GM19023 (cell line): ENCODE measurements around the gene DCTN2.
A peak's percentile ranks its signal among the peaks of the same experiment; 100 is the strongest.
"Not testable (repeated sequence)": the region's sequence is repeated elsewhere in the genome, so short reads cannot be mapped to it uniquely, and the experiment has no call there.

Experiments
- ATAC-seq: cut with Tn5 transposase; IDR thresholded peaks from one replicate; pipeline ENCODE4 v1.9.1; 2021; ENCODE audit warnings: mild to moderate bottlenecking, moderate library complexity; ENCODE audit not compliant: unreplicated experiment

The DCTN2 gene

DNA sequence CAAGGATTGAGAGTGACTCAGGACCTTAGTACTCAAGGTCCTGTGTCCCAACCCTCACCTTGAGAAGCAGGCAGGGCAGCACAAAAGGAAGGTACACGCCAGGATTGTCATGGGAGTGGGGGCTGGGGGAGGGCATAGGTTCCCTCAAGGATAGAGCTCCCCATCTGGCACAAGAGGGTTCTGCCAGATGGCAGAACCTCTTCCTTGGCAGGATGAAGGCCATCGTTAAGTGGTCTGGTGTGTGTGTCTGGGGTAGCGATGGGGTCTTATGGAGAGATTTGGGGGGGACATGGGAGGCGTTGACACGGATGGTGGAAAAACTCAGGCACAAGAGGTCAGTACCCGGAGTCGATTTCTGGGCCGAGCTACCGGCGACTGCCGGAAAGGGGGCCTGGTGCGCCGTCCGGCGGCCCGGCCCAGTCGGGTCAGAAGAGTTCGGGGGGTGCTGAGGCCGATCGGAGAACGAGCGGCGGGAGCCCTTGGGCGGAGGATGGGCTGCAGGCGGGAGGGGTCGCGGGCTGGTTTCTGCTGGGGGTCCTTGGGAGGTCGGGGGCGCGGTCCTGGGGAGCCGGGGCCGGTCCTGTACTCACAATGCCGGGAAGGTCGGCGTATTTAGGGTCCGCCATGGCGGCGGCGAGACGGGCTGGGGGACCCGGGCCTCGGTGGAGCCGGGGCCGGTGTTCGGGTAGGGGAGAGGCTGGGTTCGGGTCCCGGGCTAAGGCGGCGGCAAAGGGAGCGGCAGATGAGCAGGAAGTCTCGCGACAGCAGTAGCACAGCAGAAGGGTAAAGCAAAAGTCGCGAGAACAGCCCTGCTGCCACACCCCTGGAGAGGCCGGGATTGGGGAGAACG lies at the start of gene DCTN2:
DCTN2 (minus strand) TSS at position 755 of the 850 bp plus-strand sequence; CDS start at position 626, 129 bp downstream.
- ATAC-seq, result peak; percentile 99

DNA sequence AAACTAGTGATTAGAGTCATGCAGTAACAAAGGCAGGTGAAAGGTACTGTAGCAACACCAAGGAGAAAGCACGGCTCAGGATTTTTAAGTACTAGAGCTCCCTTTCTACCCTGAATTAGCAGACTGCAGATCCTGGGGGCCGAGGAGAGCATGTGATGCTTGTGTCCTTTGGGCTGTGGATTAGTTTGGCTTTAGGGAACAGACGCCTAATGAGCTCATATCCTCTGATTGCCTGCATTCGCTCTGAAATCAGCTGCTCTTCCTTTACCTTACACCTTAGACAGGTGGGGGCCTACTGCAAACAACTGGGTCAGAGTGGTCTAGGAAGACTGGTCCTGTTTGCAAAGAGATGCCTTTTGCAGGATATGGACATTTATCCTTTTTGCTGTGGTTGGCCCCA lies 46.2 kb upstream of the DCTN2 start:
- no peak for ATAC-seq

DNA sequence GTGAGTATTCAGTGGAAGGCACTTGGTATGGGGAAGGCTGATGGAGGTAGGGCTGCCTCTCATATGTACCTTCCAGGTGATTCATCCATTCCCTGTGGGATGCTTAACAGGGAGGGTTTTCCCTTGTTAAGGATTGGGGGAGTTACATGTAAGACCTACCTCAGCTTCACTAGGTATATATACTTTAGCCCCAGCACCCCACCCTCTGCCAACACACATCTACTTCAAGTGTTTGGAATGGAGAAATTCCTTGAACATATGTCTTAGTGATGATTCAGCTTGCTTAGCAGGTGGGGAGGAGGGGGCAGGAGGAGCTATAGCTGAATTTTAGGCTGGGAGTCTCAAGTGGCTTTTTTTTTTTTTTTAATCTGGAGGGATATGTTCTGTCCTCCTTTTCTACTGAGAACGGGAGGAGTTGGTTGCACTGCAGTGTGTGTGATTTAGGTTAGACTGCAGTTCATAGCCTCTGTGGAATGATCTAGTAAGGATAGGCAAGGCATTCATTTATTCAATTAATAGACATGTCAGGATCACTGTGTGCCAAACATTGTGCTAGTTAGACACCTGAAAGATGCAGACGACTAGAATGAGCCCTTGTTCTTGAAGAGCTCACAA lies 45.7 kb upstream of the DCTN2 start:
- no peak for ATAC-seq

DNA sequence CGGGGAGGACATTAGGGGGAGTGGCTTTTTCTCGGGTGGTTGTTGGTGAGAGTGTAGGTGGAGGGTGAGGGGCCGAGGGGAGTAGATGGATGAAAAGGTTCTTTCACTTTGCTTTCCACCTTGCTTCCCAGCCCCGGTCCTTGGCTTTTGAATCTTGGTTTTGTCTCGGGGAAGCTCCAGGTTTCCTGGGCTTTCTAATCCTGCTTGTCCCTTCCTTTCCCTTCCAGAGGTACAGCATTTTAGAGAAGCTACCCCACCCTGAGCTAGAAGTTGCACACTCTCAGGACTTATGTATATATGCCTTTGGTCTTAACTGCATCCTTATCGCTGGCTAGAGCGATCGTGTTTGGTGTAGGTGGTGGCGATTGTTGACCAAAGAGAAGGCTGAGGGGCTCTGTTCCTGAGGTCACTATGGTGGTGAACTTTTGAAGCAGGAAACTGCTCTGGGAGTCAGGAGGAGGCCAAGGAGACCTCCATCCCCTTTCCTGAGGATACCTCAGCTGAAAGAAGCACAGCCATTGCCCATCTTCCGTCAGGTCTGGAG lies 44.9 kb upstream of the DCTN2 start:
- no peak for ATAC-seq

DNA sequence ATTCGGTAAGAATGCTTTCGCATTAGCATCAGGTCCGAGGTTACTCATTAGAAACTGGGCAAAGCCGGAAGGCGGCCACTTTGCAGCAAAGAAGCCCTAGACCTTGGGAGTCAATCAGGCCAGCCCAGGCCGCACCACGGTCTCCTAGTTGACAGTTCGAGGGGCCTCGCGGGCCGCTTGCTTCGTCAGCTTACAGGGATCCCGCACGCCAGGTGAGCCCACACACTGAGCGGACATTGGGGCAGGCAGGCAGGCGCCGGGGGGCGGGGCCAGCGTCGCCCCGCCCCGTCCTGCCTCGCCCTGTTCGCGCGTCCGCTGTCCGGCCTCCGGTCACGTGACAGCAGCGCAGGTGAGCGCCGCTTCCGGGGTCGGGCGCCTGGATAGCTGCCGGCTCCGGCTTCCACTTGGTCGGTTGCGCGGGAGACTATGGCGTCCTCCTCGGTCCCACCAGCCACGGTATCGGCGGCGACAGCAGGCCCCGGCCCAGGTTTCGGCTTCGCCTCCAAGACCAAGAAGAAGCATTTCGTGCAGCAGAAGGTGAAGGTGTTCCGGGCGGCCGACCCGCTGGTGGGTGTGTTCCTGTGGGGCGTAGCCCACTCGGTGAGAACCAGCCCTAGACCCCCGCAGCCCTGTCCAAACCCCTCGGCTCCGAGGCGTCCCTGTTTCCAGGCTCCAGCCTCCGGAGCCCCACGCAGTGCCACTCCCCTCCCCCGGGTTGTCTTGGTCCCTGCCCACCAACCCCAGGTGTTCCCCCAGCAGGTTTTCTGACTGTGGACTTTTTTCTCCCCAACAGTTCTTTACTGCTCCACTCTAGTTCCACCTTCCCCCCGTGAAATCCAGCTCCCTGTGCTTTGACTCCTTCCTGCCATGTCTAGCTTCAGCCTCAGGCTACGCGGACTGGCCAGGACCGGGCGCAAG lies 44.1 kb upstream of the DCTN2 start, which contains the start of gene PIP4K2C:
PIP4K2C (plus strand) TSS at position 329 of the 918 bp plus-strand sequence; CDS start at position 427, 98 bp downstream.
- ATAC-seq, result peak; percentile 97

DNA sequence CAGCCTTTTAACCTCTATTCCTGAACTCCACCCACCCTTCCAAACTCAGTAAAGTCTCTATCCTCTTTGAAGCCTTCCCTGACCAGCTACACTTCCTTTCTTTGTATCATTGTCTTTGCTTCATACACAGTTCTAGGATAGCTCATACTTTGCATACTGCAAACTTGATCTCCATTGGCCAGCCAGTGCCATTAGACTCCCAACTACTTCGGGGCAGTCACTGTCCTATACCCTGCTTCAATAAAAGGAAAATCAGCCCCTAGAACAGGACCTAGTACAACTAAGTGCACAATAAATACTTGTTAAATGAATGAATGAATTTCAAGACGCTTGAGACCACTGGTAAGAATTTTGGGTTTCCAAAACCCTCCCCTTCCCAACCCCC lies 43.5 kb upstream of the DCTN2 start:
- ATAC-seq, result no peak

DNA sequence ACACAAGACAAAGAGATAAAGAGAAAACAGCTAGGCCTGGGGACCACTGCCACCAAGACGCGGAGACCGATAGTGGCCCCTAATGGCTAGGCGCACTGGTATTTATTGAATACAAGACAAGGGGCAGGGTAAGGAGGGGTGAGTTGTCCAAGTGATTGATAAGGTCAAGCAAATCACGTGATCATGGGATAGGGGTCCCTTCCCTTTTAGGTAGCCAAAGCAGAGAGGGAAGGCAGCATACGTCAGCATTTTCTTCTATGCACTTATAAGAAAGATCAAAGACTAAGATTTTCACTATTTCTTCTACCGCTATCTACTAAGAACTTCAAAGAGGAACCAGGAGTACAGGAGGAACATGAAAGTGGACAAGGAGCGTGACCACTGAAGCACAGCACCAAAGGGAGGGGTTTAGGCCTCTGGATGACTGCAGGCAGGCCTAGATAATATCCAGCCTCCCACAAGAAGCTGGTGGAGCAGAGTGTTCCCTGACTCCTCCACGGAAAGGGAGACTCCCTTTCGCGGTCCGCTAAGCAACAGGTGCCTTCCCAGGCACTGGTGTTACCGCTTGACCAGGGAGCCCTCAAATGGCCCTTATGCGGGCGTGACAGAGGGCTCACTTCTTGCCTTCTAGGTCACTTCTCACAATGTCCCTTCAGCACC lies 42.1 kb upstream of the DCTN2 start:
- ATAC-seq, result not testable (repeated sequence)

DNA sequence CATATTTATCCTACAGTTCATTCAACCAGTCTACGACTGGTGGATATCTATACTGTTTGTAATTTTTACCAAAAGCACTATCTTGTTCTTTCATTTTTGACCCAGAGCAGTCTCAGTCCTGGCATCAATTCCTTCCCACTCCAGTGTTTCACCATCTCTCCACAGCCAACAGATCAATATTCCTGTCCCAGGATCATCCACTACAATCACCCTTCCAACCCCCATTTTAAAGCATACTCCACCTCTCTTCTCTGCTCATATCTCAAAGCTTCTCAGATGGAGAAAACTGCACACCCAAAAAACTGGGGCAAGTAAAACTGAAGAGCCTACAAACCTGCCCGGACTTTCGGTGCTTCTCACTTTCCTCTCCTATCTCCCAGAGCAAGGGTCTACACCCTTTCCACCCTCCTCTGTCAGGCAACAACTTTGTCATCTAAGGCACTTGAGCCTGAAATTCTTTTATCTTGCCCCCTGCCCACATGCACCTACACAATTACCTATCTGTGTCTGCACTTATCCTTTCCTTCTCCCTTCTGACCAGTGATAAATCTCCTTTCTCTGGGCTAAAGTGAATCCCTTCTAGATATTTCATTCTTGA lies 39.9 kb upstream of the DCTN2 start:
- no peak for ATAC-seq

DNA sequence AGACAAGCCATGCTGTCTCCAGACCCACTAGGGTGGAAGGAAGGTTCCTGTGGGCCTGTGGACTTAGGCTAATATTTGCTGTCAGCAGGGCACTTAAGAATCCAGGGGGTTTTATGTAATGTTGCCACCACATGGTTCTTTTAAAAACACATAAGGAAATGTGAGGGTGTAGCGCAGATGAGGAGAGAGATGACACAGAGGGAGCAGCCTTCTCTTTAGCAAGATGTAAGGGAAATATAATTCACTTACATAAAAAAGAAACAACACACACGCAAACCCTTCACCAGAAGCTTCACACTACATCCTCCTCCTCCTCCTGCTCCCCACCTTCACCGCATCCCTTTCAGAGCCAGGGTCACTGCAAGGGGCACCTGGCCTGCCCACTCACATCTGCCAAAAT lies 39.1 kb upstream of the DCTN2 start:
- ATAC-seq, result no peak

DNA sequence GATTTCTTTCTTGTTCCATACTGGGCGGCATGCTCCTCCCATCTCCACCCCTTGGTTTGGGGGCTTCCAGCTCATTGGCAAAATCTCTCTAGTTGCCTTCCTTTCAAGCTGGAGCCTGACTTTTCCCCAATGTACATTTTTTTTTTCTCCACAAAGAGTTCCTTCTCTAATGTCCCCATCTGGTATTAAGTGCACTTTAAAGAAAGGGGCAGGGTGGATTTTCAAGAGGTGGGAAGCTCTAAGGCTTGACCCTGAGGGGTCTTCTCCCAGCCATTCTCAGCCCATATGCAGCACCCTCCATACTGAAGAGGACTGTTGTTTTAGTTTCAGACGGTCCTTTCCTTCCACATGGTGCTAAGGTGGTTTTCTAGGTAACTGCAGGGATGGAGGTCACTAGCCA lies 38.2 kb upstream of the DCTN2 start:
- ATAC-seq, result no peak

DNA sequence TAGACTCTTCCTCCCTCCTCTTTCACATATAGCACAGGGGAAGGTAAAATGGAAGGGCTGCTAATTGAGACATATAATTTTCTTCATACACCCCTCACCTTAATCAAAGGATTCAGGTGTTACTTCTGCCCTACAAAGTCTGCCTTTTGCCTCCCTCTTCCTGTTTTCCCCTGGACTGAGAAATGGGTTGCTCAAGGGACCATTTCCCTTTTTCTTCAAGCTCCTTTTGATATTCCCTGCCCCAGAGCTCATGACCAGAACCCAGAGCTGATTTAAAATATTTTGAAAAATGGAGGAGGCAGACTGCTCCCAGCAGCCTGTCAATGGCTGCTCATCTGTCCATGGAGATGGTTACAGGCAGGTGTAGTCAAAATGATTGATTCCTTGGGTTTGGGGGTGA lies 37.7 kb upstream of the DCTN2 start:
- ATAC-seq, result no peak

DNA sequence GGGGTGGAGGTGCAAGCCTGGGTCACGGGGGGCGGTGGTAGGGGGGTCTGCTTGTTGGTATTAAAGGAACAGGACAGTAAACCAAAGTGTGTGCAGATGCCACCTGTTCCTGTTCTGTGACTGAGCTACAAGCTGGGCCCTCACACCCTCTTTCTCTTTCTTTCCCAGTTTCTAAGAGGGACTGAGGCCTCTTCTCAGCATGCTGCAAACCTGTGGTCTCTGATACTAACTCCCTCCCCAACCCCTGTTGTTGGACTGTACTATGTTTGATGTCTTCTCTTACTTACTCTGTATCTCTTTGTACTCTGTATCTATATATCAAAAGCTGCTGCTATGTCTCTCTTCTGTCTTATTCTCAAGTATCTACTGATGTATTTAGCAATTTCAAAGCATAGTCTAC lies 37.1 kb upstream of the DCTN2 start:
- no peak for ATAC-seq

DNA sequence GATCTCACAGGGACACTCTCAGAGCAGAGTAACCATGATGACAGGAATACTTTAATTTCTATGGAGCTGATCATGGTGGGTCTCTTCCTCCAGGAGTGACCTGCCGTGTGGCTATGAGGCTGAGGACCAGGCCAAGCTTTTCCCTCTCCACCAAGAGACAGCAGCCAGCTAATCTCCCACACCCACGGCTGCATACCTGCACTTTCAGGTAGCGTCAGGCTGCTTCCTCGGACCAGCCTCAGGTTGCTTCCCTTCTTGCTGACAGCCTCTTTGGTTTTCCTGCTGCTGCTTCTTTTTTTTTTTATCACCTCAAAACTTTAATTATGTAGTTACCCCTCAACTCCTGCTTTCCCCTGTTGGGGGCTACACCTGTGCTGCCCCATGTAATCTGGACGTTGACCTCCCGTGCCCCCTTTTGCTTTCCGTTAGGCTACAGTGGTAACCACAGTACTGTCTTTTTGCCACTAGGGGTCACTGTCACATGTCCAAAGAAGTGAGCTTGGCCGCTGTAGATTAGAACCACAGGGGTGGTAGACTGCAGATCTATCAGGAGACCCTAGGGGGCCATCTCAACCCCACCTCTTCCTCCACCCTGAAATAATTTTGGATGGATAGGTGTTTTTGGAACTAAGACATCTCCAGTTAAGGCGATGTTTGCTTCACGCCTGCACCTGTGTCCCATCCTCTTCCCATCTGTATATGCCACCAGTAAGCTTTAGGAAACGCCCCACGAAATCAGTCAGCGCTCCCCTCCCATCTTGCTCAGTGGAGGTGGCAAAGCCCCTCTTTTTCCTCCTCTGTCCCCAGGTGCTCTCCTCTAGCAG lies 36.2 kb upstream of the DCTN2 start:
- peak; percentile 96 for ATAC-seq

DNA sequence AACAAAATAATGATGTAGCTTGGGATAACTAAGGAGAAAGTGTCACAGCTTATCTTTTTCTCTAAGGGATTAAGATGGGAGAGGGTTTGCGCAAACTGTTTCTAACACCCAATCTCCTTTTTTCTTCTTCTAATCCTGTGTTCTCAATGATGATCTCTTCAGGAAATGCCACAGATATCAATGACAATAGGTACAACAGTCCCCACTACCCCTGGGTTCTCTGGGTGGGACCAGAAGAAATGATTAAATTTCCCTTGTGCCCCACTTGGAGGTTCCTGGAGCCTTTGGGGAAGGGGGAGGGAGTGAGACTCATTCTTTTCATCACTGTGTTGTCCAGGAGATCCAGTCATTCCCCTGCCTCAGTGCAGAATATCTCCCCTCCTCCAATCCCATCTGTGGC lies 35.4 kb upstream of the DCTN2 start:
- ATAC-seq, result no peak

DNA sequence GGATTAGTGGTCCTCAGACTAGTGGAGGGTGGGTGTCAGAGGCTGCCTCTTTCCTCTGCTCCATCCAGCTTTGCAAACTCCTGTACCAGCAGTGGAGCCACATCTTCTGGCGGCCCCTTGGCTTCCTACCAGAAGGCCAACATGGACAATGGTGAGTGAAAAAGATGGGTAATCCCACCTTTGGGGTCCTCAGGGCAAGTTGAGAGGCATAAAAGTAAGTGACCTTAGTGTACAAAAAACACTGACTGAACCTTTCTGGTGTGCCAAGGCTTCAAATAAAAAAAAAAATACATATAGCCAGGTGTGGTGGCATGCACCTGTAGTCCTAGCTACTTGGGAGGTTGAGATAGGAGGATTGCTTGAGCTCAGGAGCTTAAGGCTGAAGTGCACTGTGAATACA lies 34.8 kb upstream of the DCTN2 start:
- ATAC-seq, result no peak

DNA sequence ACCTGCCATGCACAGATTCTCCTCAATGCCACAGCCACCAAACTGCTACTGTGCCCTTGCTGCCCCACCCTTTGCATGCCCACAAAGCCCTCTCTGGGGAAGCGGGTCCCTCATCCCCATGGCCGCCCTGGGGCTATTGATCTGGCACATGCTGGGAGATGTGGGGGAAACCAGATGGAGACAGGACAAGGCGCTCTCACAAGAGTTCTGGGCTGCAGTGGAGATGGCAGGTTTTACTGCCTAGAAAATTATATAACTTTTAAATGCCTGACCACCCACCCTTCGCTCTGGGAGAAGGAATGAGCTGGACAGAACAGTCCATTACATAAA lies 33.4 kb upstream of the DCTN2 start:
- ATAC-seq, result no peak

DNA sequence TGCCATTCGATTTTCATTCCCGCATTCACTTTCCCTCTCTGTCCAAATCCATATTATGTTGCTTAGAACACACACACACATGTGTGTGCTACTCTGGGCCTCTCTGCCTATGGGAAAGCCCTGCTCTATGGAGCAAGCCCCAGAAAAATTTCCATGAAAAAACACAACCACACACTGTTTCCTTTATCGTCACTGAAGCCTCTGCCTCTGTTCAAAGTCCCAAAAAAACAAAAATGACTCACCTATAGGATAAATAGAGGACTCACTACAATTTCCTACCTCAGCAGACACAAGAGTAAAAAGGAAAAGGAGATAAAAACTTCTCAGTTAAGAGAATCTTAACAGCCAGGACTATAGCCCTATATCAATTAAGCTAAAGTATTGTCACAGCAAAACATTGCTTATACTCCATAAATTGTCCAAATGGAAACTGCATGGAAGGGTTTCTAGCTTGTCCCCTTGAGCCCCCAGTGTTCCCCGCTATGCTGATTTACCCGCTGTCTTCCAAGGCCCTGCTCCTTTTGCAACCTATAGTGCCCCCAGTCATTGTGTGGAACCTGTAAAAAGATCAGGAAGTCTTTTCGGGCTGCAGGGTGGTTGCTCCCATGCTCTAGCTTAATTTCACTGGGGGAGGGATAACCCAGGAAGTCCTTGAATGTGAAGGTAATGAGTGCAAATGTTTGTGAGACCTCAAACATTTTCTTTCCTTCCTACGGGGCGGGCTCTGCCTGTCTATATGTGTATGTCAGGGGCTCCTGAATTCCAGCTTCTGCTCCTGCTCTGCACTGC lies 32.9 kb upstream of the DCTN2 start:
- ATAC-seq, result no peak

DNA sequence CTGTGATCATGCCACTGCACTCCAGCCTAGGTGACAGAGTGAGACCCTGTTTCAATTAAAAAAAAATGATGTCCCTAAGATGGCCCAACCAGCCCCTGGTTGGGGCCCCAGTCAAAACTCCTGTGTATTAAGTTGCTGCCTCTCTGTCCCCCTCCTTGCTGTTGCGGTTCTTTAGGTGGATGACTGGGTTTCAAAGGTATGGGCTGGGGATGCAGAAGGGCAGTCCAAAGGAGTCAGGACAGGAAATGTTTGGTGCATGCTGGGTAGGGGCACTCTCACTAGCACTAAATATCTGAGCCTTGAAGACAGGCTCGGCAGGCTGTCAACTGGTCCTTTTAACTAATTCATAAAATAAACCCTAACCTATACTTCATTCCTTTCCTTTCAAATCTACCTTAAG lies 32.0 kb upstream of the DCTN2 start:
- ATAC-seq, result no peak
